Omental fat pad (tissue), 4 donors: ENCODE results near the gene TBC1D2B. TPM values are rescaled to one million over a fixed set of nuclear protein-coding genes. Genes with fewer than 3 reads are reported as not detected.
A peak's percentile ranks its signal among the peaks of the same experiment; 100 is the strongest.

ENCODE experiments used
- ATAC-seq: fragments of 150-250 bp; one replicate; pipeline ENCODE4 v1.9.1; 2016; ENCODE audit warnings: mild to moderate bottlenecking, moderate library complexity; ENCODE audit not compliant: low FRiP score
- DNase-seq: peaks from one replicate; pipeline ENCODE4 v3.0.0-alpha.2; 2019; ENCODE audit warnings: low spot score
- CTCF ChIP-seq, 3 donors: fragments of 450-650 bp; IDR thresholded peaks; one replicate each; pipeline ENCODE4 v1.5.1; 2016 to 2017; ENCODE audit warnings: antibody characterized with exemption in 3 of 3, mild to moderate bottlenecking in 3 of 3, moderate library complexity in 2 of 3
- total RNA-seq, 4 donors: library from RNA; depleted of rRNA; stranded (reverse); fragments of >200 nt; gene quantifications; one replicate each; pipeline ENCODE4 v1.1.0, GENCODE V29; 2016

TBC1D2B gene
- total RNA-seq, 4 donors from 2014 or later, result 50.3 to 134 (median 95.5) TPM

GRCh38 chr15:78021761-78022160, 55.8 kb downstream of the TBC1D2B start:
- DNase-seq, result no peak
- TF ChIP-seq CTCF (IDR thresholded peaks at IDR 0.05), result no peak
- ATAC-seq, result no peak

- ATAC-seq, result no peak
- DNase-seq, result no peak
These were observed 57.5 kb downstream of the TBC1D2B start for GRCh38 chr15:78020007-78020406.

GRCh38 chr15:78018946-78019644, 58.4 kb downstream of the TBC1D2B start:
- ATAC-seq, result no peak

More at GRCh38 chr15:78020007-78020406, 57.5 kb downstream of the TBC1D2B start:
- no peak for TF ChIP-seq CTCF (IDR thresholded peaks at IDR 0.05)

GRCh38 chr15:78018445-78018844, 59.1 kb downstream of the TBC1D2B start:
- ATAC-seq (no peak), DNase-seq (no peak)
- TF ChIP-seq CTCF (IDR thresholded peaks at IDR 0.05), result no peak

More at GRCh38 chr15:78018946-78019644, 58.4 kb downstream of the TBC1D2B start:
- DNase-seq, result no peak
- TF ChIP-seq CTCF (IDR thresholded peaks at IDR 0.05), result no peak

- DNase-seq (no peak), ATAC-seq (no peak)
- TF ChIP-seq CTCF (IDR thresholded peaks at IDR 0.05), result no peak
These were observed 60.7 kb downstream of the TBC1D2B start for GRCh38 chr15:78016860-78017259.

- ATAC-seq, result peak; percentile 78
- DNase-seq, result no peak
- TF ChIP-seq CTCF (IDR thresholded peaks at IDR 0.05), result no peak
These were observed 64.9 kb downstream of the TBC1D2B start for GRCh38 chr15:78012643-78013077.

GRCh38 chr15:78010067-78010466, 67.4 kb downstream of the TBC1D2B start:
- TF ChIP-seq CTCF (IDR thresholded peaks at IDR 0.05), result no peak
- DNase-seq (no peak), ATAC-seq (no peak)
